CD4-positive, alpha-beta T cell treated with Interleukin-17A for 4 hours (primary cell): ENCODE results near the gene RITA1.
"Not testable (repeated sequence)": the region's sequence is repeated elsewhere in the genome, so short reads cannot be mapped to it uniquely, and the experiment has no call there.

Source experiments
- DNase-seq: peaks from one replicate; pipeline ENCODE4 v3.0.0-alpha.2; 2020; ENCODE audit warnings: mixed read lengths

RITA1 gene

GRCh38 chr12:113185180-113186032 lies at the start of gene RITA1, which contains the start of gene DDX54:
RITA1 (plus strand) TSS chr12:113185721; CDS start chr12:113186747, 1,026 bp downstream.
DDX54 (minus strand) TSS chr12:113185478; CDS start chr12:113185451, 27 bp downstream.
- DNase-seq: peak; percentile 84

- peak; percentile 69 for DNase-seq
Measured at GRCh38 chr12:113136128-113136989, 49.2 kb upstream of the RITA1 start.

DNA sequence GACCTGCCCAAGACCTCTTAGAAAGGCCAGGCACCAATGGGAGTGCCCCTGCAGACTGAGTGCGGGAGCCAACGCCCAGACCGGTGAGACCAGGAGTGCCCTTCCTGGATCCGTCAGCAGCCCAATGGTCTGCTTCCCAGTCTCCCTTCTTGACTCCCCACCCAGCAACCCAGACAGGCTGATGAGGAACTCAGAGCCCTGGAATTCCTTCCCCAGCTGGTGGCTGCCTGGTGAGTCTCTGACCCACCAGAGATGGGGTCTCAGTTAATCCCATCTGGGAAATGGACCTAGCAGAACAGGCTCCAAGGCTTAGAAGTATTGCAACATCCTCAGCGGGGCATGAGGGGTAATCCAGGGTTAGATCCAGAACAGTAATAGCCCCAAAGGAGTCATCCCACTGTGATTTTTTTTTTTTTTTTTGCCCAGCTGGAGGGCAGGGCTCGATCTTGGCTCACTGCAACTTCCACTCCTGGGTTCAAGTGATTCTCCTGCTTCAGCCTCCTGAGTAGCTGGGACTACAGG lies 48.5 kb upstream of the RITA1 start:
- DNase-seq: no peak

GRCh38 chr12:113137861-113138783 lies 47.4 kb upstream of the RITA1 start:
- DNase-seq: no peak

DNA sequence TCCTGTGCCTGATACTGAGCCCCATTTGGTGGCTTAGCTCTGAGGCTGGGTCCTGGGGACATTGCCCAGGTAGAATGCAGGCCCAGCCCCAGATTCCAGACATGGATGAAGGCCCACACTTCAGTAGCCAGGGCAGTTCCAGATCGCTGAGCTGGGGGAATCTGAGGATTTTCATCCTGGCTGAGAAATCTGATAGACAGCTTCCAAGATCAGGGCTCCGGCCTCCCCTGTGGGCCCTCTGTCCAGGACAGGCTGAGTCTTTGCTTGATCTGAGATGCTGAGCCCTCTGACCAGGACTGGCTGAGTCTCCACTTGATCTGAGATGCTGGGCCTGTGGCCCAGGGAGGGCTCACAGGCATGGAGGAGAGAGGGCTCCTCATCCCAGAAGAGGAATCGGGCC lies 46.7 kb upstream of the RITA1 start:
- no peak for DNase-seq

GRCh38 chr12:113140706-113141105 lies 44.8 kb upstream of the RITA1 start:
- DNase-seq: no peak

GRCh38 chr12:113141716-113142115 lies 43.8 kb upstream of the RITA1 start:
- not testable (repeated sequence) for DNase-seq

- DNase-seq: no peak
Measured at GRCh38 chr12:113142173-113142885, 43.2 kb upstream of the RITA1 start.

DNA sequence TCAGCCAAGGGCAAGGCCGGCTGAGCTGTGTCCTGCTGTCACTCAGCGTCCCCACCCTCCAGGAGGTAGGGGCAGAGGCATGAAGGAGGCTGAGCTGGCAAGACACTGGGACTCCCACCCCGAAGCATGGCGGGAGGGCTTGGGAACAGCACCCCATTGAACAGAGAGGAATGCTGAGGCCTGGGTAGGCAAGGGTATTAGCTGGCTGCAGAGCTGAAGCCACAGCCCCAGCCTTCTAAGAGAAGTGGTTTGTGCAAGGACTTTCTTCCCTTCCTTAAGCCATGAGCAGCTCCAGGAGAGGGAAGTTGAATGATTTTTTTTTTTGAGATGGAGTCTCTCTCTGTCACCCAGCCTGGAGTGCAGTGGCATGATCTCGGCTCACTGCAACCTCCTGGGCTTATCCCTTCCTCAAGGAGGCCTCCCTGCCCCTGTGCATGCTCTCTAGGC lies 42.6 kb upstream of the RITA1 start:
- no peak for DNase-seq

DNA sequence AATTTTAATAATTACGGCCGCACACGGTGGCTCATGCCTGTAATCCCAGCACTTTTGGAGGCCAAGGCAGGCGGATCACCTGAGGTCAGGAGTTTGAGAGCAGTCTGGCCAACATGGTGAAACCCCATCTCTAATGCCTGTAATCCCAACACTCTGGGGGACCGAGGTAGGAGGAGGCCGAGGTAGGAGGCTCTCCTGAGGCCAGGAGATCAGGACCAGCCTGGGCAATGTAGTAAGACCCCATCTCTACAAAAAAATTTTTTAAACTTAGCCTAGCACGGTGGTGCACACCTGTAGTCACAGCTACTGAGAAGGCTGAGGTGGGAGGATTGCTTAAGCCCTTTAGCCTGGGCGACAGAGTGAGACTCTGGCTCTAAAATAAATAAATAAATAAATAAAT lies 41.6 kb upstream of the RITA1 start:
- DNase-seq: no peak

- no peak for DNase-seq
Measured at GRCh38 chr12:113144806-113145205, 40.7 kb upstream of the RITA1 start.

DNA sequence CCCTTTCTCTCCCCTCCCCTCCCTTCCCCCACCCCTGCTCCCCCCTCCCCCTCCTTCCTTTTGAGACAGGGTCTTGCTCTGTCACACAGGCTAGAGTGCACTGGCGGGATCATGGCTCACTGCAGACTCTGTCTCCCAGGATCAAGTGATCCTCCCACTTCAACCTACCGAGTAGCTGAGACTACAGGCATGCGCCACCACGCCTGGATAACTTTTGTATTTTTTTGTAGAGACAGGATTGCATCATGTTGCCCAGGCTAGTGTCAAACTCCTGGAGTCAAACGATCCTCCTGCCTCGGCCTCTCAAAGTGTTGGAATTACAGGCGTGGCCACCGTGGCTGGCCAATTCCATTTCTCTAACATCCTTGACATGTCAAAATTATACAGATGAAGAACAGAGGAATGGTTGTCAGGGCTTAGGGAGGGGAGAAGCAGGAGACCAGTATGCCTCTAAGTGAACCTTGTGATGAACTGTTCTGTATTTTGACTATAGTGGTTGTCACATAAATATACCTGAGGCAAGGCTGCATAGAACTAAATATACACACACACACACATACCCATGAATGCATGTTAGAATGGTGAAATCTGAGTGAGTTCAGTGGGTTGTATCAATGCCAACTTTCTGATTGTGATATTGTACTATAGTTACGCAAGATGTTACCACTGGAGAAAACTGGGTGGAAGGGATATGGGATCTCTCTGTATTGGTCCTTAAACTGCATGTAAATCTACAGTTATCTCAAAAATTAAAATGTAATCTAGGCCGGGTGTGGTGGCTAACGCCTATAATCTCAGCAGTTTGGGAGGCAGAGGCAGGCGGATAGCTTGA lies 39.6 kb upstream of the RITA1 start:
- DNase-seq: no peak

DNA sequence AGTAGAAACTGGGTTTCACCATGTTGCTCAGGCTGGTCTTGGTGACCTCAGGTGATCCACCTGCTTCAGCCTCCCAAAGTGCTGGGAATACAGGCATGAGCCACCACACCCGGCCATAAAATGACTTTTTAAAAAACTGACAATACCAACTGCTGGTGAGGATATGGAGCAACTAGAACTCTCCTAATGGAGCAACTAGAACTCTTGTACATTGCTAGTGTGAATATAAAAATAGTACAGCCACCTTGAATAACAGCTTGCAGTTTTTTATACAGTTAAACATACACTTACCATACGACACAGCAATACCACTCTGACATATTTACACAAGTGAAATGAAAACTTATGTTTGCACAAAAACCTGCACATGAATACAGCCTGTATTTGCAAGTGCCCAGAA lies 38.5 kb upstream of the RITA1 start:
- DNase-seq: no peak

- no peak for DNase-seq
Measured at GRCh38 chr12:113149361-113150150, 36.0 kb upstream of the RITA1 start, which contains the start of gene CFAP73. CFAP73 (plus strand) TSS chr12:113149724; CDS start chr12:113149858, 134 bp downstream.

DNA sequence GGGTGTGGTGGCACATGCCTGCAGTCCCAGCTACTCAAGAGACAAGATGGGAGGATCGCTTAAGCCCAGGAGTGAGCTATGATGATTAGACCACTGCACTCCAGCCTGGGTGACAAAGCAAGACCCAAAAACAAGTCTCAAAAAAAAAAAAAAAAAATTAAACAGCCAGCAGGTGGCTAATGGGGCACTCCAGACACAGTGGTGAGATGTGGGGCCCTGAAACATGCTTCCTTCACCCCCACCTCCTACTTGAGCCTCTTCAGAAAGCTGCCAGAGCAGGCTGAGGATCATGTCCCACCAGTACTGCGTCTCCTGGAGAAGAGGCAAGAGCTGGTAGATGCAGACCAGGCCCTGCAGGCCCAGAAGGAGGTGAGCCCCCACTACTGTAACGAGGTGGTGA lies 33.9 kb upstream of the RITA1 start:
- DNase-seq: no peak

DNA sequence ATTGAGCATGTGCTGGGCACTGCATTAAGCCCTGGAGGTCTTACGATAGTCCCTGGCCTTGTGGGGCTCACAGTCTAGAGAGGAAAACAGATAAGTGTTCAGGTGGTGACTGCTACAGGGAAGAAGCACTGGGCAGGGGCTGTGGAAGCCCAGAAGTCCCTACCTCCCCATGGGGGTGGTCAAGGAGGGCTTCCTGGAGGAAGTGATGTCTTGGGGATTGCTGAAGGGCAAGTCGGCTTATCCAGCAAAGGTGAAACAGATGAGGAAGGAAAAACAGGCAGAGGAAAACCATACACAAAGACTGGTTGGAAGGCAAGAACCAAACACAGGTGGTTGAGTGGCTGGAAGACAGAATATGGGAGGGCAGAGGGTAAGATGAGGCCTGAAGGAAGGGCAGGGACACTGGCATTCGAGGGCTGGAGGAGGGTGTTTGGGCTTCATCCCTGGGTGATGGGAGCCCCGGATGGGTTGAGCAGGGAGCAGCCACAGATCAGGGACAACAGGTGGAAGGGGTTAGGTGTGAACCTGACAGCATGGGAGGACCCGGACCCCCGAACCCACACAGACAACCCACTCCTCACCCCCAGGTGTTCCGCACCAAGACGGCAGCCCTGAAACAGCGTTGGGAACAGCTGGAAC lies 33.2 kb upstream of the RITA1 start:
- DNase-seq: no peak

DNA sequence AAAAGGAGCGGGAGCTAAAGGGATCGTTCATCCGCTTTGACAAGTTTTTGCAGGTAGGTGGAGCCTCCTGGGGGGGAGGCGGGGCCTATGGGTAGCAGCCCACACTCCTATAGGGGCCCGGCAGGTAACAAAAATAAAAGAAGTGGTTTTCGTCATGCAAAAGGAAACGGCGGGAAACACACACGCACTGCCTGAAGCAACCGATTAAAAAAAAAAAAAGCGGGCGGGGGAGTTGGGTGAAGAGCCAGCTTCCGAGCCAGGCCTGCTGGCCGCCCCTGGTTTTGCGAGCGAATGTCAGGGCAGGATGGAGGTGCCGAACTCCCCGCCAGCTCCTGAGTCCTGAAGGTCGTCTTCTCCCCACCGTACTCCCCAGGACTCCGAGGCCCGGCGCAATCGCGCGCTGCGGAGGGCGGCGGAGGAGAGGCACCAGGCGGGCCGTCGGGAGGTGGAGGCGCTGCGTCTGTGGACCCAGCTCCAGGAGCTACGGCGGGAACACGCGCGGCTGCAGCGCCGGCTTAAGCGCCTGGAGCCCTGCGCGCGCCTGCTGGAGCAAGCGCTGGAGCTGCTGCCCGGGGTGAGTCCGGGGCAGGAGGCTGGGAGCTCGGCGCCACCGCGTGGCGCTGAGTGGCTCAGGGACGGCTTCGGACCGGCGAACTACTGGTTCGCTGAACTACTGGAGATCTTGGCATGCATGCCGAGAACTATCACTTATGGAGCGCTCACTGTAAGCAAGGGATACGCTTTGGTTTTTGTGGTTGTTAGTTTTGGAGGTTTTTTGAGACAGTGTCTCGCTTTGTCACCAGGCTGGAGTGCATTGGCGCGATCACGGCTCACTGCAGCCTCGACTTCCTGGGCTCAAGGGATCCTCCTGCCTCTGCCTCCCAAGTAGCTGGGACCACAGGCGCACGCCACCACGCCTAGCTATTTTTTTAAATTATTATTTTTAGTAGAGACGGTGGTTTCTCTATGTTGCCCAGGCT lies 32.4 kb upstream of the RITA1 start:
- peak; percentile 82 for DNase-seq
